IgD-negative memory B cell (primary cell): ENCODE data around the gene LHPP. TPM values are rescaled to one million over a fixed set of nuclear protein-coding genes. Genes with fewer than 3 reads are reported as not detected.

ENCODE experiments used
- H3K27ac Mint-ChIP-seq, 3 donors: one replicate each; pipeline ENCODE4 v1.8.0; 2020 to 2022; ENCODE audit warnings: mild to moderate bottlenecking in 3 of 3, mixed read lengths in 3 of 3, moderate library complexity in 1 of 3
- H3K27me3 Mint-ChIP-seq: one replicate; pipeline ENCODE4 v1.8.0; 2021; ENCODE audit warnings: mixed read lengths
- H3K36me3 Mint-ChIP-seq: one replicate; pipeline ENCODE4 v1.8.0; 2020; ENCODE audit warnings: mild to moderate bottlenecking, mixed read lengths
- H3K4me1 Mint-ChIP-seq, 3 donors: one replicate each; pipeline ENCODE4 v1.8.0; 2020 to 2022; ENCODE audit warnings: mixed read lengths in 3 of 3, mild to moderate bottlenecking in 1 of 3
- H3K4me3 Mint-ChIP-seq, 4 donors: one replicate each; pipeline ENCODE4 v1.8.0; 2020 to 2022; ENCODE audit warnings: mild to moderate bottlenecking in 4 of 4, mixed read lengths in 4 of 4, moderate library complexity in 3 of 4
- H3K9me3 Mint-ChIP-seq, 3 donors: one replicate each; pipeline ENCODE4 v1.8.0; 2020 to 2021; ENCODE audit warnings: mixed read lengths in 3 of 3, mild to moderate bottlenecking in 1 of 3
- polyA plus RNA-seq: library from polyadenylated mRNA; unstranded; fragments of 300-500 nt; fragmentation: Illumina TruSeq; gene quantifications from one replicate; pipeline ENCODE4 v1.2.3, GENCODE V29; 2021

Gene LHPP
- polyA plus RNA-seq, 1 donor from 2014 or later = 52.0 TPM

- no peaks in the 10 kb centered on the region for H3K9me3 Mint-ChIP-seq
- peak overlapping the region in 2 of 4 donors; percentile 74 to 75 for H3K4me3 Mint-ChIP-seq
- H3K4me1 Mint-ChIP-seq = peaks cover 13 to 33% (median 20%) of the 10 kb centered on the region in 3 donors
- H3K27me3 Mint-ChIP-seq = no peaks in the 10 kb centered on the region
- peaks cover 3% of the 10 kb centered on the region for H3K36me3 Mint-ChIP-seq
- peak overlapping the region in 2 of 3 donors; percentile 24 to 76 for H3K27ac Mint-ChIP-seq
Observed at GRCh38 chr10:124569623-124570470, 108.2 kb downstream of the LHPP start.

GRCh38 chr10:124570646-124571045 lies 109.0 kb downstream of the LHPP start:
- no peaks in the 10 kb centered on the region for H3K9me3 Mint-ChIP-seq
- peaks cover 8 to 31% (median 20%) of the 10 kb centered on the region in 3 donors for H3K4me1 Mint-ChIP-seq
- no peak overlapping the region for H3K4me3 Mint-ChIP-seq
- peaks cover 3% of the 10 kb centered on the region for H3K36me3 Mint-ChIP-seq
- H3K27me3 Mint-ChIP-seq = no peaks in the 10 kb centered on the region
- H3K27ac Mint-ChIP-seq = peak overlapping the region in 1 of 3 donors; percentile 50

GRCh38 chr10:124572751-124573150 lies 111.1 kb downstream of the LHPP start:
- H3K9me3 Mint-ChIP-seq = no peaks in the 10 kb centered on the region
- peaks cover 3% of the 10 kb centered on the region for H3K36me3 Mint-ChIP-seq
- H3K27me3 Mint-ChIP-seq = no peaks in the 10 kb centered on the region
- H3K4me1 Mint-ChIP-seq = peaks cover 8 to 31% (median 22%) of the 10 kb centered on the region in 3 donors
- no peak overlapping the region for H3K27ac Mint-ChIP-seq
- no peak overlapping the region for H3K4me3 Mint-ChIP-seq

- peaks cover 3% of the 10 kb centered on the region for H3K36me3 Mint-ChIP-seq
- no peak overlapping the region for H3K4me3 Mint-ChIP-seq
- H3K27ac Mint-ChIP-seq = no peak overlapping the region
- H3K4me1 Mint-ChIP-seq = peaks cover 8 to 30% (median 26%) of the 10 kb centered on the region in 3 donors
- H3K27me3 Mint-ChIP-seq = no peaks in the 10 kb centered on the region
- no peaks in the 10 kb centered on the region for H3K9me3 Mint-ChIP-seq
Observed at GRCh38 chr10:124573726-124574455, 112.3 kb downstream of the LHPP start.

- H3K4me1 Mint-ChIP-seq = peaks cover 4 to 26% (median 23%) of the 10 kb centered on the region in 3 donors
- no peaks in the 10 kb centered on the region for H3K27me3 Mint-ChIP-seq
- H3K9me3 Mint-ChIP-seq = no peaks in the 10 kb centered on the region
- no peak overlapping the region for H3K4me3 Mint-ChIP-seq
- H3K27ac Mint-ChIP-seq = no peak overlapping the region
- H3K36me3 Mint-ChIP-seq = peaks cover 7% of the 10 kb centered on the region
Observed at GRCh38 chr10:124574456-124575070, 112.9 kb downstream of the LHPP start.

- H3K4me1 Mint-ChIP-seq = peaks cover 0 to 22% (median 16%) of the 10 kb centered on the region in 3 donors
- H3K36me3 Mint-ChIP-seq = peaks cover 7% of the 10 kb centered on the region
- H3K4me3 Mint-ChIP-seq = peak overlapping the region in 1 of 4 donors; percentile 54
- no peaks in the 10 kb centered on the region for H3K27me3 Mint-ChIP-seq
- no peak overlapping the region for H3K27ac Mint-ChIP-seq
- peaks cover 0 to 6% (median 5%) of the 10 kb centered on the region in 3 donors for H3K9me3 Mint-ChIP-seq
Observed at GRCh38 chr10:124575107-124576035, 113.7 kb downstream of the LHPP start.

- H3K9me3 Mint-ChIP-seq = peaks cover 0 to 6% (median 5%) of the 10 kb centered on the region in 3 donors
- peak overlapping the region in 1 of 4 donors; percentile 77 for H3K4me3 Mint-ChIP-seq
- H3K27me3 Mint-ChIP-seq = no peaks in the 10 kb centered on the region
- H3K4me1 Mint-ChIP-seq = peaks cover 0 to 20% (median 8%) of the 10 kb centered on the region in 3 donors
- H3K27ac Mint-ChIP-seq = no peak overlapping the region
- peaks cover 6% of the 10 kb centered on the region for H3K36me3 Mint-ChIP-seq
Observed at GRCh38 chr10:124576526-124577420, 115.2 kb downstream of the LHPP start.

GRCh38 chr10:124577651-124578050 lies 116.0 kb downstream of the LHPP start:
- Mint-ChIP-seq H3K27ac (no peak overlapping the region), H3K4me3 (no peak overlapping the region), H3K27me3 (no peaks in the 10 kb centered on the region), H3K36me3 (peaks cover 8% of the 10 kb centered on the region), H3K4me1 (peaks cover 0 to 19% (median 8%) of the 10 kb centered on the region in 3 donors), H3K9me3 (peaks cover 0 to 6% (median 5%) of the 10 kb centered on the region in 3 donors)

- peaks cover 8% of the 10 kb centered on the region for H3K36me3 Mint-ChIP-seq
- H3K9me3 Mint-ChIP-seq = peaks cover 0 to 8% (median 5%) of the 10 kb centered on the region in 3 donors
- peaks cover 0 to 22% (median 8%) of the 10 kb centered on the region in 3 donors for H3K4me1 Mint-ChIP-seq
- no peak overlapping the region for H3K4me3 Mint-ChIP-seq
- H3K27me3 Mint-ChIP-seq = no peaks in the 10 kb centered on the region
- H3K27ac Mint-ChIP-seq = no peak overlapping the region
Observed at GRCh38 chr10:124578231-124579010, 116.8 kb downstream of the LHPP start.

GRCh38 chr10:124579011-124579399 lies 117.4 kb downstream of the LHPP start:
- Mint-ChIP-seq H3K27ac (no peak overlapping the region), H3K9me3 (peaks cover 0 to 11% (median 5%) of the 10 kb centered on the region in 3 donors), H3K4me3 (peak overlapping the region in 1 of 4 donors; percentile 23), H3K27me3 (no peaks in the 10 kb centered on the region), H3K36me3 (peaks cover 10% of the 10 kb centered on the region), H3K4me1 (peaks cover 4 to 22% (median 8%) of the 10 kb centered on the region in 3 donors)

GRCh38 chr10:124586142-124586541 lies 124.5 kb downstream of the LHPP start:
- Mint-ChIP-seq H3K4me3 (peak overlapping the region in 2 of 4 donors; percentile 83 to 86), H3K27ac (peak overlapping the region in 2 of 3 donors; percentile 10 to 59), H3K4me1 (peaks cover 9 to 20% (median 17%) of the 10 kb centered on the region in 3 donors), H3K9me3 (peaks cover 0 to 5% (median 2%) of the 10 kb centered on the region in 3 donors), H3K27me3 (no peaks in the 10 kb centered on the region), H3K36me3 (peaks cover 4% of the 10 kb centered on the region)

GRCh38 chr10:124587811-124588211 lies 126.2 kb downstream of the LHPP start:
- peaks cover 17 to 26% (median 23%) of the 10 kb centered on the region in 3 donors for H3K4me1 Mint-ChIP-seq
- H3K27ac Mint-ChIP-seq = peak overlapping the region in 2 of 3 donors; percentile 48 to 82
- no peaks in the 10 kb centered on the region for H3K27me3 Mint-ChIP-seq
- peaks cover 0 to 5% (median 2%) of the 10 kb centered on the region in 3 donors for H3K9me3 Mint-ChIP-seq
- H3K4me3 Mint-ChIP-seq = peak overlapping the region in 2 of 4 donors; percentile 74 to 85
- H3K36me3 Mint-ChIP-seq = peaks cover 2% of the 10 kb centered on the region
